Measurements from ENCODE around the gene CD8B2. TPM values are rescaled to one million over a fixed set of nuclear protein-coding genes. Genes with fewer than 3 reads are reported as not detected.

The CD8B2 gene
- total RNA-seq, 1 donor: 0.73 TPM

DNA sequence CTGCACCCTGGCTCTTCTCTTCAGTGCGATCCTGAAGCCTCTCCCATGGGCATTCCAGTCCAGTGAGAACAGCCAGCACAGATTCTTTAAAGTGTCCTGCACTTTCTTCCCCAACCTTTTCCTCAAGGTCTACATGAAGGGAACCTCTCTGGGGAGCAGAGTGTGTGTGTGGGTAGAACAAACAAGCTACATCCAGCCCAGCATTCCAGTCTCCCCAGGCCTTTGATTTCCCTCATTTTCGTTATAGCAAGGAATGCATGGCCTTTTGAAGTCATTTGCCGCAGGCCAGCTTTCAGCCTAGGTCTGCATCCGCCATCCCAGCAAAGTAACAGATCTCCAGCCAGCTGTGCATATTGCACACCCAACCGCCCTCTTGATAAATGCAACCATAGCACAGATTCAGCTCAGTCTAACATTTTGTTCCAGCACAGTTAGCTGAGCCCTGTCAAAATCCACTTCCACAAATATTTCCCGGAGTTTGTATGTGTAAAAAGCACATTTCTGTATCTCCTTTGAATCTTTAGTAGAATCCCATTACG, 44.6 kb downstream of the CD8B2 start:
- no peaks in the 10 kb centered on the region for H3K9me3 ChIP-seq (ENCODE audit: low read depth, low read length)
- H3K4me1 ChIP-seq (ENCODE audit: insufficient read depth, low read length): peaks cover 23% of the 10 kb centered on the region
- no peak overlapping the region for H3K4me3 ChIP-seq (ENCODE audit: low read length)
- H3K27me3 ChIP-seq (ENCODE audit: insufficient read depth, low read length): no peaks in the 10 kb centered on the region

DNA sequence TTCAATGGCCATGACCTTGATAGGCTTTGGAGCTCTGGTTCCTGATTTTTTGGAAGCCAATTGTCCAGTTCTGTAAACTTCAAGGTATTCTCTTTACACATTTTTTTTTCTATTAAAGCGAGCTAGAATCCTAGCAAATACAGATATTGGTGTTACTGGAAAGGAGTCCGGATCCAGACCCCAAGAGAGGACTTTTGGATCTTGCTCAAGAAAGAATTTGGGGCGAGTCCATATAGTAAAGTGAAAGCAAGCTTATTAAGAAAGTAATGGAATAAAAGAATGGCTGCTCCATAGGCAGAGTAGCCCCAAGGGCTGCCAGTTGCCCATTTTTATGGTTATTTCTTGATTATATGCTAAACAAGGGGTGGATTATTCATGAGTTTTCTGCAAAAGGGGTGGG, 45.1 kb downstream of the CD8B2 start:
- no peaks in the 10 kb centered on the region for H3K9me3 ChIP-seq (ENCODE audit: low read depth, low read length)
- no peak overlapping the region for H3K4me3 ChIP-seq (ENCODE audit: low read length)
- H3K4me1 ChIP-seq (ENCODE audit: insufficient read depth, low read length): peaks cover 27% of the 10 kb centered on the region
- no peaks in the 10 kb centered on the region for H3K27me3 ChIP-seq (ENCODE audit: insufficient read depth, low read length)

DNA sequence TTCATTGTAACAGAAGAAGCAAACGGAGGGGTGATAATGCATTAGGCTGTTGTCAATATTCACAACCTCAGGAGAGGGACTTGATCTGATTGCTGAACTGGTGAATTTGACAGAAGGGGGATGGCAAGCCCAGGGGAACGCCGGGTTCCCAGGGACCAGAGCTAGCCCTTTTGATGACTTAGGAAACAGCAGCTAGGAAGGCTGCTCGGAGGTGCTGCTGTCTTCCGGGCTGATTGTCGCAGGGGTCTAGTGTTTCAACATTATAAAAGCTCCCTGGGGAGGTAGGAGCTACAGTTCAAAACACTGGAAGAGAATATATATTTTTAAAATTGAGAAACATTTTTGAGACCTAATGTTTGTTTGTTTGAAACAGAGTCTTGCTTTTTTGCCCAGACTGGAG, 47.3 kb downstream of the CD8B2 start:
- Histone ChIP-seq H3K4me1 (ENCODE audit: insufficient read depth, low read length) (peaks cover 29% of the 10 kb centered on the region), H3K9me3 (ENCODE audit: low read depth, low read length) (no peaks in the 10 kb centered on the region), H3K27me3 (ENCODE audit: insufficient read depth, low read length) (no peaks in the 10 kb centered on the region), H3K4me3 (ENCODE audit: low read length) (no peak overlapping the region)

DNA sequence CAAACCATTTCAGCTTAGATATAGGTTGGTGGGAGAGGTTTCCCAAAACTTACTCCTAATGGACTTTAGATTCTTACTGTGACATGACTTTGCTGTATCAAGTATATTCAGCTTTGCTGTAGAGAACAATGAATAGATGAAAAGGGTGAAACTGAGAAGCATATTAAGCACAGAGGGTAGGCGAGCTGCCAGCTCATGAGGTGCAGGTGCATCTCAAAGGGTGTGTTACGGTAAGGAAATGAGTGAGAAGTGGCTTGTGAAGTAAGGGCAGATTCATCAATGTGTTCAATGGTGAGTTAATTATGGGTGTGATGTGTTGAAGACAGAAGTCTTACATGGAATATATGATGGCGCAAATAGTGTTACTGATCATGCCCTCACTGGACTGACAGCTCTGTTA, 49.3 kb downstream of the CD8B2 start:
- Histone ChIP-seq H3K27me3 (ENCODE audit: insufficient read depth, low read length) (no peaks in the 10 kb centered on the region), H3K9me3 (ENCODE audit: low read depth, low read length) (no peaks in the 10 kb centered on the region), H3K4me1 (ENCODE audit: insufficient read depth, low read length) (peaks cover 19% of the 10 kb centered on the region), H3K4me3 (ENCODE audit: low read length) (no peak overlapping the region)

DNA sequence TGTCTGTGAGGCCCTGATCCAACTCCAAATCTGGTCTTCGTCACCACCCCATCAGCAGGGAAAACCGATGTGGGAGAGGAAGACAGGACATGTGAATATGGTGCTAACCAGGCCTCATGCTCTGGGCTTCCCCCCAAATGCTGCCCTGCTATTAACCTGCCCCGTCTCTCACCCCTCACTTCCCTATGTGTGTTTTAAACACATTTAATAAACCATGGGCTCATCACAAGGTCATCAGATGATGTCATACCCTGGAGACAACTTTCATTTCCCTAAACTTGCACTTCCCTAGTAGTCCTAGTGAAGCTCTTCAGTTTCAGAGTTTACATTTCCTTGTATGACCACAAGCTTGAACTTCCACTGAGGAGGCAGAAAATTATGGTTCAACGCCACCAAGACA, 49.9 kb downstream of the CD8B2 start:
- no peak overlapping the region for H3K4me3 ChIP-seq (ENCODE audit: low read length)
- H3K9me3 ChIP-seq (ENCODE audit: low read depth, low read length): no peaks in the 10 kb centered on the region
- no peaks in the 10 kb centered on the region for H3K27me3 ChIP-seq (ENCODE audit: insufficient read depth, low read length)
- peaks cover 19% of the 10 kb centered on the region for H3K4me1 ChIP-seq (ENCODE audit: insufficient read depth, low read length)

DNA sequence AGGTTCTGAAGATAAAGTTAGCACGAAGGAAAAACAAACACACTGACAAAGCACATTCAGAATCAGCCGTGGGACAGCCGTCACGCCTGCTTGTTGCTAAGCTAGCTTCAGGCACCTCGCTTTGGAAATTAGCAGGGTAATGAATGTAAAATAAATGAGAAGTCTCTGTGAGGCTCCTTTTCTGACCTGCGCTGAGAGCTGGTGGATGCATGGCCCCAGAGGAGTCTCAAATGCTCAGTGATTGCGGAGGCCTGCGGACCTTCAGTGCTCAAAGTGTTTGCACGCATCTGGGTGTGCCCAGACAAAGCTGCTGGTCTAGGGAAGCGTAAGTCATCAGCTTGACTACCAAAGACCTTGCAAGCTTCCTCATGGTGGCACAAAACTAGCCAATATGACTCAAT, 50.6 kb downstream of the CD8B2 start:
- no peak overlapping the region for H3K4me3 ChIP-seq (ENCODE audit: low read length)
- H3K27me3 ChIP-seq (ENCODE audit: insufficient read depth, low read length): no peaks in the 10 kb centered on the region
- peaks cover 20% of the 10 kb centered on the region for H3K4me1 ChIP-seq (ENCODE audit: insufficient read depth, low read length)
- no peaks in the 10 kb centered on the region for H3K9me3 ChIP-seq (ENCODE audit: low read depth, low read length)

DNA sequence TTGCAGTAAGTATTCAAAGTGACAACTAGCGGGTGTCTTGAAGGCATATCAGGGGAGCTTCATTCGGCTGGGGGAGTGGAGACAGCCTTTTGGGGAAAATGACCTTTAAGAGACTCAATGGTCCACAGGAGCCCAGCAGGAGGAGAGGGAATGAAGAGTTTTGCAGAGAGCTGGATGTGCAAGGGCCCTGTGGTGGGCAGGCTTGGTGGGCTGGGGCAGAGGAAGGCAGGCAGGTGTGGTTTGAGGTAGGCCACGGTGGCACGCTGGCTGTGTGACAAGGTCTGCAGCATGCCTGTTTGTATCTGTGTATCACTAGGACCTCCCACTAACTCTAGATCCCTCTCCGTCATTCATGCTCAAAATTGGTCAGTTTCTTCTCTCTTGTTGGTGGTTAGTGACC, 53.7 kb downstream of the CD8B2 start:
- Histone ChIP-seq H3K9me3 (ENCODE audit: low read depth, low read length) (no peaks in the 10 kb centered on the region), H3K4me3 (ENCODE audit: low read length) (no peak overlapping the region), H3K27me3 (ENCODE audit: insufficient read depth, low read length) (peaks cover 8% of the 10 kb centered on the region), H3K4me1 (ENCODE audit: insufficient read depth, low read length) (peaks cover 30% of the 10 kb centered on the region)

DNA sequence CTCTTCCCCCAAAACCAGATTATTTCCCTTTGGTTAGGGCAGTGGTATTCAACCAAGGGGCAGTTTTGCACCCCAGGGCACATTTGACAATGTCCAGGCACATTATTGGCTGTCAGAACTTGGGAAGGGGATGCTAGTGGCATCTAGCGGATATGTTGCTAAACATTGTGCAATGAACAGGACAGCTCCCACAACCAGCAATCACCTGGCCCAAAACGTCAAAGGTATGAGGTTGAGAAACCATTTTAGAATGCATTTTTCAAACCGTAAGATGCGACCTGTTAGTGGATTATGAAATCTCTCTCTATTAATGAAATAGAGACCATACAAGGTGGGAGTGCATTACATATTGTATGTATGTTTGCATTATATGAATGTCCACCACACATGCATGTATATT, 54.2 kb downstream of the CD8B2 start:
- H3K27me3 ChIP-seq (ENCODE audit: insufficient read depth, low read length): peaks cover 8% of the 10 kb centered on the region
- H3K4me1 ChIP-seq (ENCODE audit: insufficient read depth, low read length): peaks cover 32% of the 10 kb centered on the region
- no peaks in the 10 kb centered on the region for H3K9me3 ChIP-seq (ENCODE audit: low read depth, low read length)
- no peak overlapping the region for H3K4me3 ChIP-seq (ENCODE audit: low read length)

DNA sequence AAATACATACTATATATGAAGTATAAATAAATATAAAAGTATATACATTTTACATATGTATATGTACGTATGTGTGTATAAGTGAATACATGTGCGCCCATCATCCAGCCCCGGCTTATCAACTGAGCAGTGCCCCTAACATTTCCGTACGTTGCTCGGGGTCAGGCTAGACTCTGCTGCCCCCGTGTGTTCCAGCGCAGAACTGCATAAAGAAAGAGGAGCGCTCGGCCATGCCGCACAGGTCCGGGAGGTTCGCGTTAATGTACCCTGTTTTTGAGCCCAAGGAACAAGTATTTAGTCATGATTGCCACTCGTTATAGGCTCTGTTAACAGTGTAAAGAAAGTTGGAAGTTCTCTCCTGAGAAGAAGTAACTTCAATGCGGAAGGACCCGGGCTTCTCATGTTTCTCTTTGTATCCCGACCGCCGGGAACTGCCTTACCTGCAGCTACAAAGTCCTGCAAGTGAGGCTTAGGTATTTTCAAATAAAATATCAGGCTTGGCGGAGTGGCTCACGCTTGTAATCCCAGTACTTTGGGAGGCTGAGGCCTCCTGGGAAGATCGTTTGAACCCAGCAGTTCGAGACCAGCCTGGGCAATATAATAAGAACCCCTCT, 55.7 kb downstream of the CD8B2 start:
- H3K9me3 ChIP-seq (ENCODE audit: low read depth, low read length): no peaks in the 10 kb centered on the region
- peaks cover 8% of the 10 kb centered on the region for H3K27me3 ChIP-seq (ENCODE audit: insufficient read depth, low read length)
- H3K4me1 ChIP-seq (ENCODE audit: insufficient read depth, low read length): peaks cover 29% of the 10 kb centered on the region
- H3K4me3 ChIP-seq (ENCODE audit: low read length): no peak overlapping the region

DNA sequence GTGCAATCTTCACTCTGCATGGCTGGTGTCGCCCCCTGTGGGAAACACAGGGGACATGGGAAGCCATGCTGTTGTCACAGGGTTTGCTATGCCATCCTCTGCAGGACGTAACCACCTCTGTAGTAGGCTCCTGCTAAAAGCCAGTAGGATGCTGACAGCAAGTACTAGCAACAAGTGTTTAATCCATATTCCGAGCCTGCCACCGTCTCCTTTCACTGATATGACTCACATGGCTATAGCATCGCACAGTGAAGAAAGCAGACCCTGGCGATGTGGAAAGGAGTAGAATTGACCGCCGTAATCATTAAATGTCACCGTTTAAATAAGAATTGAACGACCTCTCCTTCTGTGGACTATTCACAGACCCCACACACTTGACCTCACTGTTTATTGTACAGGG, 57.8 kb downstream of the CD8B2 start:
- Histone ChIP-seq H3K4me1 (ENCODE audit: insufficient read depth, low read length) (peaks cover 25% of the 10 kb centered on the region), H3K27me3 (ENCODE audit: insufficient read depth, low read length) (peaks cover 8% of the 10 kb centered on the region), H3K4me3 (ENCODE audit: low read length) (no peak overlapping the region), H3K9me3 (ENCODE audit: low read depth, low read length) (no peaks in the 10 kb centered on the region)

DNA sequence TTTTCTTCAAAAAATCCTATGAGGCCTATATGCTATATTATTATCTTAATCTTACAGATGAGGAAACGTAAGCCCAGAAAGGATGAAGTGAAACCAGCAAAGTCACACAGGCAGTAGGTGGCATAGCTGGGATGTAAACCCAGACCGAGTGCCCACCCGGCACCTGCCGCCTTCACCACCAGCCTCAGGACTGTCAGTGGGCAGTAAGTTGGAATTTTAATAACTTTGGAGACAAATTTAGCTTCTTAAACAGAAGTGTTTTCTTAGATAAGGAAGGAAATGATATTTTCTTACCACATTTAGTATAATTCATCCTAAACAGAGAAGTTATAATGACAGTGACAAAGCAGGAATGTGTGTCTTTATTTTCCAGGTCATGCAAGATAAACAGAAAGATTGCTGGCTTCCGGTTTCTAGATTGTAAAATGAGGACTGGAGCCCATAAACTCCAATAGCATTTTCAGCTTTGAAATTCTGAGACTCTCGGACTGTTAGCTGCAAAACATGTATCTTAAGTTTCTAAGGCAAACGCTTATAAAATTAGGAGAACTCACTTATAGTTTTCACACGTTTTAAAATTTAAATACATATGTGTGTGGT, 59.3 kb downstream of the CD8B2 start:
- peaks cover 25% of the 10 kb centered on the region for H3K4me1 ChIP-seq (ENCODE audit: insufficient read depth, low read length)
- peaks cover 8% of the 10 kb centered on the region for H3K27me3 ChIP-seq (ENCODE audit: insufficient read depth, low read length)
- H3K9me3 ChIP-seq (ENCODE audit: low read depth, low read length): no peaks in the 10 kb centered on the region
- H3K4me3 ChIP-seq (ENCODE audit: low read length): no peak overlapping the region

DNA sequence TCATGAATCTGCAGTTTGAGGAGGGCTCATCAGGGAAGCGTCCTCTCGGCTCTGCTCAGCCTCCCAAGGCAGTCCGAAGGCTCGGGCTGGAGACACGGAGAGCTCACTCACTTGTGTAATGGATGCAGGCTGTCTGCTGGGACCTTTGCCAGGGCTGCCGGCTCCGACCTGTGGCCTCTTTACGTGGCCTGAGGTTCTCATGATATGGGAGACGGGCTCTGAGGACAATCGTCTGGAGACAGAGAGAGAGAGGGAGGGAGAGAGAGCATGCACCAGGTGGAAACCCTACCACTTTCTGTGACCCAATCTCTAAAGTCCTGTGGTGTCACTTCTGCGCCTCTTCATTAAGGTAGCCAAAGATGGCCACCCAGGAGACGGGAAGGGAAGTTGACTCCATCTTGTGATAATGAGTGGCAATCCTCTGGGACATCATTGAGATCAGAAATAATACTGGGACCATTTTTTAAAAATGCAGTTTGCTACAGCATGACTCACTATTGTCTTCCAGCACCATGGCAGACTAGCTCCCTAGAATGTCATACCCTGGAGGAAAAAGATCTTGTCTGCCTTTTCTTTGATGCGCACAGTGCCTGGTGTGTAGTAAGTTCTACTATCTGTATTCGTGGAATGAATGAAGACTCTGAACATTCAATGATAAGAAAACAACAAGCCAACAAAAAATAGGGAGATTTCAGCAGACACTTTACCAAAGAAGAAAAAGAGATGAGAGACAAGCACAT, 60.2 kb downstream of the CD8B2 start:
- Histone ChIP-seq H3K9me3 (ENCODE audit: low read depth, low read length) (no peaks in the 10 kb centered on the region), H3K27me3 (ENCODE audit: insufficient read depth, low read length) (peaks cover 8% of the 10 kb centered on the region), H3K4me1 (ENCODE audit: insufficient read depth, low read length) (peaks cover 25% of the 10 kb centered on the region), H3K4me3 (ENCODE audit: low read length) (no peak overlapping the region)

DNA sequence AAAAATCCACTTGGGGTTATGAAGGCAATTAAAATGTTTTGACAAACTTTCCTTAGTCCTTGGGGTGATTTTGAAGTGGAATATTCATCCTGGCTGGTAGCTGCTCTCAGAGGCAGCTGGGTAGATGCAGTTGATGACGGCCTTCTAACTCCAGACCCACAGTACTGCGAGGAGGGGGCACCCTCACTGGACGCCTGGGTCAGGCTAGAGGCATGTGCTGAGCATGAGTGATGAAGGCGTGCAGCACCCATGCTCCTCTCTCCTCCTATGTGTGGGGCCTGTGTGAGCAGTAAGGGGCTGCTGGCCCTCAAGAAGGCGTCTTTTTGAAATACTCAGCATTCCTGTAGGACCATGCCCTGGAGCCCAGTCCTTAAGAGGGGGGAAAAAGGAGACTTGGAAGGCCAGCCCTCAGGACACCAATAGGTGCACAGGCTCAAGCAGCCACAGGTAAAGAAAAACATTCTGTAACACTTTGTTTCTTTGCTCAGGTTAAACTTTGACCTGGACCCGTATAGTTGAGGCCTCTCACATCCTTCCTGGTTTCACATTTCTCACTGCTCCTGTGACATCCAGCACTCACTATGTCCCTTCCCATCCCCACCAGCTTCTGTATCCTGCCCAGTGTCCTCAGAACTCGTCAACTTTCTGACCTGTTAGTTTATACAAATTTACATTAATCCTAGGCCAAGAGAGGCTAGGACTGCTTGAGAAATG, 64.4 kb downstream of the CD8B2 start:
- Histone ChIP-seq H3K4me3 (ENCODE audit: low read length) (no peak overlapping the region), H3K27me3 (ENCODE audit: insufficient read depth, low read length) (no peaks in the 10 kb centered on the region), H3K4me1 (ENCODE audit: insufficient read depth, low read length) (peaks cover 8% of the 10 kb centered on the region), H3K9me3 (ENCODE audit: low read depth, low read length) (no peaks in the 10 kb centered on the region)

DNA sequence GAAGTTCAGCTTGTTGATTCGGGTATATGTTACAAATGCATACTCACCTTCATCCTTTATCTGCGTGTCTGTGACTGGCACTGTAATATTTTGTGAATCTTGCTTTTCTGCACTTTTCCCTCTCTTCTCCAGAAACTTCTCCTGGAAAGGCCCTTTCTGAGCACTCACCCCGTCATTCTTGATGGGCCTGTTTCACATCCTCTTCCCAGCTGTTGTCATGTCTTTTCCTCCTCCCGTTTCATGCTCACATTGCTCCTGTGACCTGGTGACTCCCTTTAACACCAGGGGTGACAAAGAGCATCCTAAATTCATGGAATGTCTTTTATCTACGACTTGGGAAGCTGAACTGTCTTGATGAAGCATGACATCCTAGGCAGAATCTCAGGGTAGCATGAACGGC, 65.8 kb downstream of the CD8B2 start:
- no peaks in the 10 kb centered on the region for H3K27me3 ChIP-seq (ENCODE audit: insufficient read depth, low read length)
- no peak overlapping the region for H3K4me3 ChIP-seq (ENCODE audit: low read length)
- H3K9me3 ChIP-seq (ENCODE audit: low read depth, low read length): no peaks in the 10 kb centered on the region
- no peaks in the 10 kb centered on the region for H3K4me1 ChIP-seq (ENCODE audit: insufficient read depth, low read length)

DNA sequence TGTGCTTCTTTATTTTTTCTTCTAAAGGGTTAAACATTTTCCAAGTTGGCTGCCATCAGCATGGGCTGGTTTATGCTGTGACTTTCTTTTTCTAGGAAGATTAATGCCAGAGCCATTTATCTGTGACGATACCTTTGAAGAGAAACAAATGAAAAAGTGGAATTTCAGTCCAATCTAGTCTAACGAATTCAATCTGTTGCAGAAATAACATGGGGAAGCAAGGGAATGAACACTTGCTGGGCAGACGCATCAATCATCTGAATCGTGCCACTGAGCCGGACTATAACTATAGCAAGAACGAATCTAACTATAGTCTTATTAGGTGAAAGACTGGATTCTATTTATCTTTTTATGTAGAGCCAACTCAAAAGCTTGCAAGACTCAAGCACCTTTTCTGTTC, 66.2 kb downstream of the CD8B2 start:
- Histone ChIP-seq H3K27me3 (ENCODE audit: insufficient read depth, low read length) (no peaks in the 10 kb centered on the region), H3K4me3 (ENCODE audit: low read length) (no peak overlapping the region), H3K9me3 (ENCODE audit: low read depth, low read length) (no peaks in the 10 kb centered on the region), H3K4me1 (ENCODE audit: insufficient read depth, low read length) (no peaks in the 10 kb centered on the region)
